NCI-H2029 (cell line): ENCODE results near the gene DMC1.

ENCODE experiments used
- DNase-seq: peaks from one replicate; lab custom pipeline; 2025; lab: John Stamatoyannopoulos, UW

Gene DMC1

DNA sequence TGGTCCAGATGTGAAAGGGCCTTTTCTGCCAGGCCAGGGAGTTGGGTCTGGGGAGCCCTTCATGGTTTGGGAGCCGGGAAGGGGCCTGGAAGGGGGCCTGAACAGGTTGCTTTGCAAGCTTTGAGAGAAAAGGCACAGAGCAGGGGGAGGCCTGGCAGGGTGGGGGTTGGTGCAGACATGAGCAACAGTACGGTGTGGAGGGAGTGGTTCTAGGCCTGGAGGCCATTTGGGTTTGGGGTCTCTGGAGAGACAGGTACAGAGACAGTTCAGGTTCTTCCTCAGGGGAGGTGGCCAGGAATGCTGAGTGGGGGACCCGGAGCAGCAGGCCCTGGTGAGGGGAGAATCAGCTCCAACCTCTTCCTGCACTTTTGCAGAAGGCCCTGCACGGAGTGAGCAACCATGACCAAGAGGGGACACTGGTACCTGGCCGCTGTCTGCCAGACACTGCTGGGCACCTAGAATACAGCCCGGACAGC lies 100.6 kb downstream of the DMC1 start:
- DNase-seq, result no peak
